IMR-90 (cell line): ENCODE measurements around the gene HMGXB3.

Experiments used
- MAFK ChIP-seq: IDR thresholded peaks from 2 replicates; pipeline ENCODE4 v1.6.1; 2012; ENCODE audit warnings: low read depth, low read length, improper control_type of control experiment
- MAZ ChIP-seq: IDR thresholded peaks from 2 replicates; pipeline ENCODE4 v1.6.1; 2012; ENCODE audit warnings: low read depth, mild to moderate bottlenecking, low read length, improper control_type of control experiment, moderate library complexity, borderline replicate concordance
- POLR2A ChIP-seq: IDR thresholded peaks from 2 replicates; pipeline ENCODE4 v1.6.1; 2012; ENCODE audit warnings: mild to moderate bottlenecking, low read depth, low read length
- TF ChIP-seq, protein P1 (sequence below): fragments of 150-350 bp; IDR thresholded peaks from 2 replicates; pipeline ENCODE4 v1.6.1; 2017; ENCODE audit warnings: mild to moderate bottlenecking, antibody characterized with exemption, low read length, low read depth
- TF ChIP-seq, protein P2 (sequence below): conservative IDR thresholded peaks from 2 replicates; pipeline ENCODE4 v1.5.1; 2012; ENCODE audit warnings: mild to moderate bottlenecking, low read depth, low read length, improper control_type of control experiment

DNA sequence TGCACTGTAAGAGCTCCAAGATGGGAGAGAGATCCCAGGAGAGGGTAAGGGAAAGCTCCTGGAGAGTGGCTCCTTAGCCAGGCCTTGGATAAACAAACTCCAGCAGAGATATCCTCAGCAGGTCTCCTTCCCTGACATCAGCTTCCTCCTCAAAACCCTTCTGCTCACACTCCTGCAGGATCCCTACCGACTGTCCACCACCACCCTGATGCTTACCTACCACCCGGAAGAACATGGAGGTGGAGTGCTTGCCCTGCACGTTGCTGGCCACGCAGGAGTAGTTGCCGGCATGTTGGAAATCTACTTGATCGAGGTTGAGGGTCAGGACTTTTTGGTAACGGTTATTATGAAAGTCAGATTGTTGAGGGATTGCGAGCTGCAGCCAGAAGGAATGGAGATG lies 76.5 kb downstream of the HMGXB3 start:
- TF ChIP-seq, protein P1, sequence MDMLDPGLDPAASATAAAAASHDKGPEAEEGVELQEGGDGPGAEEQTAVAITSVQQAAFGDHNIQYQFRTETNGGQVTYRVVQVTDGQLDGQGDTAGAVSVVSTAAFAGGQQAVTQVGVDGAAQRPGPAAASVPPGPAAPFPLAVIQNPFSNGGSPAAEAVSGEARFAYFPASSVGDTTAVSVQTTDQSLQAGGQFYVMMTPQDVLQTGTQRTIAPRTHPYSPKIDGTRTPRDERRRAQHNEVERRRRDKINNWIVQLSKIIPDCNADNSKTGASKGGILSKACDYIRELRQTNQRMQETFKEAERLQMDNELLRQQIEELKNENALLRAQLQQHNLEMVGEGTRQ, result no peak
- TF ChIP-seq, protein P2, sequence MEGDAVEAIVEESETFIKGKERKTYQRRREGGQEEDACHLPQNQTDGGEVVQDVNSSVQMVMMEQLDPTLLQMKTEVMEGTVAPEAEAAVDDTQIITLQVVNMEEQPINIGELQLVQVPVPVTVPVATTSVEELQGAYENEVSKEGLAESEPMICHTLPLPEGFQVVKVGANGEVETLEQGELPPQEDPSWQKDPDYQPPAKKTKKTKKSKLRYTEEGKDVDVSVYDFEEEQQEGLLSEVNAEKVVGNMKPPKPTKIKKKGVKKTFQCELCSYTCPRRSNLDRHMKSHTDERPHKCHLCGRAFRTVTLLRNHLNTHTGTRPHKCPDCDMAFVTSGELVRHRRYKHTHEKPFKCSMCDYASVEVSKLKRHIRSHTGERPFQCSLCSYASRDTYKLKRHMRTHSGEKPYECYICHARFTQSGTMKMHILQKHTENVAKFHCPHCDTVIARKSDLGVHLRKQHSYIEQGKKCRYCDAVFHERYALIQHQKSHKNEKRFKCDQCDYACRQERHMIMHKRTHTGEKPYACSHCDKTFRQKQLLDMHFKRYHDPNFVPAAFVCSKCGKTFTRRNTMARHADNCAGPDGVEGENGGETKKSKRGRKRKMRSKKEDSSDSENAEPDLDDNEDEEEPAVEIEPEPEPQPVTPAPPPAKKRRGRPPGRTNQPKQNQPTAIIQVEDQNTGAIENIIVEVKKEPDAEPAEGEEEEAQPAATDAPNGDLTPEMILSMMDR, result no peak
- TF ChIP-seq POLR2A (no peak), MAZ (no peak), MAFK (no peak)
